Jurkat, Clone E6-1 (cell line): ENCODE data around the gene ZNF699.
"Not testable (repeated sequence)": the region's sequence is repeated elsewhere in the genome, so short reads cannot be mapped to it uniquely, and the experiment has no call there.

Experiments used
- DNase-seq: peaks from one replicate; pipeline ENCODE4 v3.0.0-alpha.2; 2011; ENCODE audit warnings: low read depth, low spot score
- H3K4me3 ChIP-seq: 2 replicates; pipeline ENCODE4 v1.5.1; 2011; ENCODE audit warnings: mild to moderate bottlenecking, low read length, control low read depth, moderate library complexity

Gene ZNF699

GRCh38 chr19:9296336-9296735 is 13.3 kb downstream of the ZNF699 start:
- DNase-seq, result no peak
- no peak overlapping the region for H3K4me3 ChIP-seq

GRCh38 chr19:9295411-9295849 is 14.2 kb downstream of the ZNF699 start:
- H3K4me3 ChIP-seq, result no peak overlapping the region
- no peak for DNase-seq

- DNase-seq, result no peak
- H3K4me3 ChIP-seq, result no peak overlapping the region
Observed at GRCh38 chr19:9289231-9289884, 20.3 kb downstream of the ZNF699 start.

- DNase-seq, H3K4me3 ChIP-seq: not testable (repeated sequence)
Observed at GRCh38 chr19:9283485-9283884, 26.2 kb downstream of the ZNF699 start.

- no peak overlapping the region for H3K4me3 ChIP-seq
- DNase-seq, result no peak
Observed at GRCh38 chr19:9251236-9251635, 58.4 kb downstream of the ZNF699 start.

GRCh38 chr19:9250630-9251029 is 59.0 kb downstream of the ZNF699 start, which contains the start of gene OR7E24:
OR7E24 (plus strand) TSS chr19:9250930; CDS start chr19:9251044, 114 bp downstream.
- DNase-seq, result no peak

More at GRCh38 chr19:9250630-9251029, 59.0 kb downstream of the ZNF699 start, which contains the start of gene OR7E24:
- no peak within 1 kb of the TSS for H3K4me3 ChIP-seq
